DOHH2 (cell line): ENCODE results near the gene ZNF568.

ENCODE experiments used
- H3F3A ChIP-seq: fragments of 200-600 bp; sonication (generic), shearing (Covaris generic); 2 replicates; pipeline ENCODE4 v1.6.0; 2016; ENCODE audit warnings: antibody characterized with exemption, mild to moderate bottlenecking; ENCODE audit not compliant: control insufficient read depth, insufficient read depth
- H3K27ac ChIP-seq: fragments of 200-600 bp; sonication (generic); 2 replicates; pipeline ENCODE4 v1.5.1; 2014; ENCODE audit warnings: low read depth, mild to moderate bottlenecking, low read length, moderate library complexity
- H3K27me3 ChIP-seq: fragments of 200-600 bp; sonication (generic); 2 replicates; pipeline ENCODE4 v1.6.1; 2014; ENCODE audit warnings: mild to moderate bottlenecking, low read length, mixed read lengths; ENCODE audit not compliant: control insufficient read depth
- H3K36me3 ChIP-seq: fragments of 200-600 bp; sonication (generic); 2 replicates; pipeline ENCODE4 v1.6.1; 2014; ENCODE audit warnings: mild to moderate bottlenecking, low read length, moderate library complexity, mixed read lengths; ENCODE audit not compliant: control insufficient read depth
- H3K4me1 ChIP-seq: fragments of 200-600 bp; sonication (generic); 2 replicates; pipeline ENCODE4 v1.6.1; 2014; ENCODE audit warnings: mild to moderate bottlenecking, low read length, mixed read lengths; ENCODE audit not compliant: control insufficient read depth
- H3K4me2 ChIP-seq: fragments of 200-600 bp; sonication (generic); 2 replicates; pipeline ENCODE4 v1.6.0; 2014; ENCODE audit warnings: mild to moderate bottlenecking, low read length, moderate library complexity
- H3K4me3 ChIP-seq: fragments of 200-600 bp; sonication (generic); 2 replicates; pipeline ENCODE4 v1.5.1; 2014; ENCODE audit warnings: mild to moderate bottlenecking, low read length, mixed read lengths
- H3K79me2 ChIP-seq: fragments of 200-600 bp; sonication (generic); 2 replicates; pipeline ENCODE4 v1.6.1; 2014; ENCODE audit warnings: mild to moderate bottlenecking, low read length, mixed read lengths; ENCODE audit not compliant: control insufficient read depth
- H3K9me2 ChIP-seq: fragments of 200-600 bp; sonication (generic); replicated peaks from 2 replicates; pipeline ENCODE4 v1.6.1; 2014; ENCODE audit warnings: mild to moderate bottlenecking, low read length, mixed read lengths; ENCODE audit not compliant: control insufficient read depth
- H3K9me3 ChIP-seq: fragments of 200-600 bp; sonication (generic); 2 replicates; pipeline ENCODE4 v1.6.1; 2014; ENCODE audit warnings: antibody characterized with exemption, low read length, mixed read lengths; ENCODE audit not compliant: control insufficient read depth, insufficient read depth
- H4K20me1 ChIP-seq: fragments of 200-600 bp; sonication (generic); 2 replicates; pipeline ENCODE4 v1.6.0; 2014; ENCODE audit warnings: low read depth, mild to moderate bottlenecking, antibody characterized with exemption, low read length, moderate library complexity; ENCODE audit not compliant: control insufficient read depth, insufficient read depth
- CTCF ChIP-seq: fragments of 200-600 bp; sonication (generic); IDR thresholded peaks from one replicate; pipeline ENCODE4 v1.5.1; 2014; ENCODE audit warnings: antibody characterized with exemption, mild to moderate bottlenecking, low read depth, low read length; ENCODE audit not compliant: poor library complexity, severe bottlenecking
- EZH2phosphoT487 ChIP-seq: fragments of 200-600 bp; sonication (generic); IDR thresholded peaks from 2 replicates; pipeline ENCODE4 v1.6.1; 2017; ENCODE audit warnings: borderline replicate concordance, mild to moderate bottlenecking, antibody characterized with exemption, low read length, moderate library complexity, mixed read lengths

Gene ZNF568

GRCh38 chr19:36973021-36973843 lies 57.1 kb downstream of the ZNF568 start:
- no peak overlapping the region for H3K27ac ChIP-seq

GRCh38 chr19:36973844-36974195 lies 57.7 kb downstream of the ZNF568 start:
- Histone ChIP-seq H3K36me3 (no peaks in the 10 kb centered on the region), H3K27me3 (no peaks in the 10 kb centered on the region), H3K79me2 (no peaks in the 10 kb centered on the region), H3K9me2 (no peaks in the 10 kb centered on the region), H3K9me3 (peaks cover 15% of the 10 kb centered on the region; the same call in 1 of the 2 replicates), H3K4me1 (no peaks in the 10 kb centered on the region), H3K4me2 (no peak overlapping the region), H3F3A (no peaks in the 10 kb centered on the region), H4K20me1 (no peaks in the 10 kb centered on the region), H3K27ac (no peak overlapping the region), H3K4me3 (no peak overlapping the region)
- TF ChIP-seq CTCF (no peak), EZH2phosphoT487 (no peak)

More at GRCh38 chr19:36973021-36973843, 57.1 kb downstream of the ZNF568 start:
- Histone ChIP-seq H3K36me3 (no peaks in the 10 kb centered on the region), H3K79me2 (no peaks in the 10 kb centered on the region), H3K4me2 (no peak overlapping the region), H4K20me1 (no peaks in the 10 kb centered on the region), H3K9me3 (peaks cover 15% of the 10 kb centered on the region; the same call in 1 of the 2 replicates), H3K4me1 (no peaks in the 10 kb centered on the region), H3K9me2 (no peaks in the 10 kb centered on the region), H3K27me3 (no peaks in the 10 kb centered on the region), H3K4me3 (no peak overlapping the region), H3F3A (no peaks in the 10 kb centered on the region)
- TF ChIP-seq CTCF (no peak), EZH2phosphoT487 (no peak)

GRCh38 chr19:36986131-36986530 lies 70.0 kb downstream of the ZNF568 start:
- Histone ChIP-seq H3K9me2 (no peaks in the 10 kb centered on the region), H3K4me2 (no peak overlapping the region), H3K36me3 (no peaks in the 10 kb centered on the region), H3K27me3 (no peaks in the 10 kb centered on the region), H3K4me1 (no peaks in the 10 kb centered on the region), H3K27ac (no peak overlapping the region), H3K79me2 (no peaks in the 10 kb centered on the region), H3K9me3 (peaks cover 14% of the 10 kb centered on the region; the same call in 1 of the 2 replicates), H3K4me3 (no peak overlapping the region), H3F3A (no peaks in the 10 kb centered on the region), H4K20me1 (no peaks in the 10 kb centered on the region)
- TF ChIP-seq EZH2phosphoT487 = no peak
- no peak for TF ChIP-seq CTCF
